A673 (cell line): ENCODE data around the gene PLCD1. TPM values are rescaled to one million over a fixed set of nuclear protein-coding genes. Genes with fewer than 3 reads are reported as not detected.

ENCODE experiments used
- BruUV-seq: library from RNA; stranded (reverse); fragments of 400-500 nt; replicated peaks from 2 replicates; lab custom pipeline; 2021; lab: Mats Ljungman, UMichigan
- CTCF ChIA-PET: fragments of 300-600 bp; sonication (Branson Sonifier 250); formaldehyde crosslinking; loops from one replicate; lab custom pipeline; 2022; ENCODE audit warnings: antibody characterized with exemption; lab: Charles Lee
- POLR2A ChIA-PET: fragments of 300-600 bp; sonication (Branson Sonifier 250); formaldehyde crosslinking; loops from one replicate; lab custom pipeline; 2022; ENCODE audit warnings: antibody characterized with exemption; ENCODE audit not compliant: low non-redundant PET; lab: Charles Lee
- DNase-seq: peaks from one replicate; pipeline ENCODE4 v3.0.0-alpha.2; 2015; ENCODE audit warnings: low spot score
- H3K27ac ChIP-seq: fragments of 200-600 bp; sonication (generic); 2 replicates; pipeline ENCODE4 v1.5.1; 2016; ENCODE audit warnings: mixed run types, low read depth, mild to moderate bottlenecking, mixed read lengths, antibody characterized with exemption, low read length; ENCODE audit not compliant: poor library complexity, severe bottlenecking
- H3K27me3 ChIP-seq: fragments of 200-600 bp; sonication (generic); replicated peaks from 2 replicates; pipeline ENCODE4 v1.6.1; 2017; ENCODE audit warnings: mixed run types, low read depth, mild to moderate bottlenecking, mixed read lengths, antibody characterized with exemption, low read length; ENCODE audit not compliant: insufficient read depth, poor library complexity
- H3K36me3 ChIP-seq: fragments of 200-600 bp; sonication (generic); 2 replicates; pipeline ENCODE4 v1.6.1; 2016; ENCODE audit warnings: mixed run types, mild to moderate bottlenecking, mixed read lengths, antibody characterized with exemption, low read length; ENCODE audit not compliant: insufficient read depth, poor library complexity, severe bottlenecking
- H3K4me1 ChIP-seq: fragments of 200-600 bp; sonication (generic); 2 replicates; pipeline ENCODE4 v1.6.1; 2017; ENCODE audit warnings: mixed run types, mild to moderate bottlenecking, mixed read lengths, antibody characterized with exemption, low read length; ENCODE audit not compliant: insufficient read depth, poor library complexity, severe bottlenecking
- H3K4me3 ChIP-seq: fragments of 200-600 bp; sonication (generic); 2 replicates; pipeline ENCODE4 v1.5.1; 2016; ENCODE audit warnings: low read depth, mixed run types, mild to moderate bottlenecking, mixed read lengths, low read length; ENCODE audit not compliant: poor library complexity, severe bottlenecking
- H3K9me3 ChIP-seq: fragments of 200-600 bp; sonication (generic); 2 replicates; pipeline ENCODE4 v1.6.1; 2016; ENCODE audit warnings: mixed run types, low read depth, mild to moderate bottlenecking, mixed read lengths, antibody characterized with exemption, low read length; ENCODE audit not compliant: poor library complexity, severe bottlenecking
- EZH2 ChIP-seq: fragments of 200-600 bp; sonication (generic); IDR thresholded peaks from 2 replicates; pipeline ENCODE4 v1.6.1; 2017; ENCODE audit warnings: borderline replicate concordance, low read depth, mild to moderate bottlenecking, mixed read lengths, antibody characterized with exemption, low read length; ENCODE audit not compliant: poor library complexity, severe bottlenecking
- intact Hi-C: fragments of 100-400 bp; cut with micrococcal nuclease; formaldehyde crosslinking; loops from one replicate; pipeline ENCODE4 v1.10.0; 2022; ENCODE audit not compliant: unreplicated experiment
- total RNA-seq: library from RNA; stranded (reverse); gene quantifications from 2 replicates; pipeline ENCODE4 v1.2.3, GENCODE V29; 2021
- TF ChIP-seq, protein P1 (sequence below): fragments of 300-800, 200-600 bp; sonication (generic); conservative IDR thresholded peaks from 2 replicates; pipeline ENCODE4 v1.5.1; 2017; ENCODE audit warnings: low read depth, mild to moderate bottlenecking, antibody characterized with exemption, low read length, moderate library complexity, mixed read lengths

PLCD1 gene
- total RNA-seq, 1 experiment from 2014 or later, result 1.1 TPM

GRCh38 chr3:37963635-37964034, 65.8 kb downstream of the PLCD1 start:
- no peak for DNase-seq
- intact Hi-C loops, result no loop called here
- TF ChIP-seq EZH2, result no peak
- TF ChIP-seq, protein P1, sequence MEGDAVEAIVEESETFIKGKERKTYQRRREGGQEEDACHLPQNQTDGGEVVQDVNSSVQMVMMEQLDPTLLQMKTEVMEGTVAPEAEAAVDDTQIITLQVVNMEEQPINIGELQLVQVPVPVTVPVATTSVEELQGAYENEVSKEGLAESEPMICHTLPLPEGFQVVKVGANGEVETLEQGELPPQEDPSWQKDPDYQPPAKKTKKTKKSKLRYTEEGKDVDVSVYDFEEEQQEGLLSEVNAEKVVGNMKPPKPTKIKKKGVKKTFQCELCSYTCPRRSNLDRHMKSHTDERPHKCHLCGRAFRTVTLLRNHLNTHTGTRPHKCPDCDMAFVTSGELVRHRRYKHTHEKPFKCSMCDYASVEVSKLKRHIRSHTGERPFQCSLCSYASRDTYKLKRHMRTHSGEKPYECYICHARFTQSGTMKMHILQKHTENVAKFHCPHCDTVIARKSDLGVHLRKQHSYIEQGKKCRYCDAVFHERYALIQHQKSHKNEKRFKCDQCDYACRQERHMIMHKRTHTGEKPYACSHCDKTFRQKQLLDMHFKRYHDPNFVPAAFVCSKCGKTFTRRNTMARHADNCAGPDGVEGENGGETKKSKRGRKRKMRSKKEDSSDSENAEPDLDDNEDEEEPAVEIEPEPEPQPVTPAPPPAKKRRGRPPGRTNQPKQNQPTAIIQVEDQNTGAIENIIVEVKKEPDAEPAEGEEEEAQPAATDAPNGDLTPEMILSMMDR, result no peak
- no peaks in the 10 kb centered on the region for H3K9me3 ChIP-seq
- H3K36me3 ChIP-seq, result no peaks in the 10 kb centered on the region
- H3K4me1 ChIP-seq, result peaks cover 31% of the 10 kb centered on the region
- POLR2A ChIA-PET, result no interaction called here
- H3K27me3 ChIP-seq, result no peaks in the 10 kb centered on the region
- no TSS peak for BruUV-seq
- H3K27ac ChIP-seq, result no peak overlapping the region
- H3K4me3 ChIP-seq, result no peak overlapping the region
- CTCF ChIA-PET, result no interaction called here

DNA sequence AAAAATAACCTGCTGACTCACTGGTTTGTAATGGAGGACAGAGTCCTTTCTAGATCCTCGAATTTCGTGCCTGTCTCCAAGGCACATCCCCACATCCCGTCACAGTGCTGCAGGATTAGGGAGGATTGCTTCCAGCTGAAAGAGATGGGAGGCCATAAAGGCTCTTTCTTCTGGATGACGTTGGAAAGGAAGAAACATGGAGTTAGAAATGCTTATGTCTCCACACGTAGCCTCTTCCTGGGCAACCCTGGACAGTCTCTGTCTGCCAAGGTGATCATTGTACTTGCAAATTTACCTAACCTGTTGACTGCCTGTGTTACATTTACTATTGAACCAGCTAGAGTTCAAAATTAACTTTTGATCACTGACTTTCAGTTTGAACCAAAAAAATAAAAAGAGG, 66.4 kb downstream of the PLCD1 start:
- no peaks in the 10 kb centered on the region for H3K36me3 ChIP-seq
- H3K27ac ChIP-seq, result no peak overlapping the region
- H3K4me3 ChIP-seq, result no peak overlapping the region
- no peaks in the 10 kb centered on the region for H3K27me3 ChIP-seq
- TF ChIP-seq, protein P1, result no peak
- TF ChIP-seq EZH2, result no peak
- ChIA-PET CTCF (no interaction called here), POLR2A (no interaction called here)
- intact Hi-C loops, result no loop called here
- no peak for DNase-seq
- H3K9me3 ChIP-seq, result no peaks in the 10 kb centered on the region
- peaks cover 31% of the 10 kb centered on the region for H3K4me1 ChIP-seq
- BruUV-seq, result no TSS peak

GRCh38 chr3:37961622-37962431, 67.6 kb downstream of the PLCD1 start:
- Histone ChIP-seq H3K4me1 (peaks cover 43% of the 10 kb centered on the region), H3K27ac (peak overlapping the region; percentile 48), H3K4me3 (no peak overlapping the region), H3K9me3 (no peaks in the 10 kb centered on the region), H3K36me3 (no peaks in the 10 kb centered on the region), H3K27me3 (no peaks in the 10 kb centered on the region)
- ChIA-PET CTCF (no interaction called here), POLR2A (no interaction called here)
- no peak for TF ChIP-seq EZH2
- TF ChIP-seq, protein P1, result no peak
- intact Hi-C loops, result no loop called here
- peak; percentile 59 for DNase-seq
- no TSS peak for BruUV-seq
